NCI-H2196 treated with DMSO at 0.1 percent for 48 hours (cell line): ENCODE results near the gene SCNN1B.
"Not testable (repeated sequence)": the region's sequence is repeated elsewhere in the genome, so short reads cannot be mapped to it uniquely, and the experiment has no call there.

Source experiments
- DNase-seq: peaks from one replicate; lab custom pipeline; 2025; ENCODE audit not compliant: unreplicated experiment; lab: John Stamatoyannopoulos, UW

Gene SCNN1B

GRCh38 chr16:23302045-23302956 lies at the start of gene SCNN1B:
Gene SCNN1B (plus strand): TSS chr16:23302302. CDS start chr16:23348600, 46,298 bp downstream.
- DNase-seq, result no peak

GRCh38 chr16:23252310-23252709 lies 49.8 kb upstream of the SCNN1B start:
- DNase-seq, result no peak

DNA sequence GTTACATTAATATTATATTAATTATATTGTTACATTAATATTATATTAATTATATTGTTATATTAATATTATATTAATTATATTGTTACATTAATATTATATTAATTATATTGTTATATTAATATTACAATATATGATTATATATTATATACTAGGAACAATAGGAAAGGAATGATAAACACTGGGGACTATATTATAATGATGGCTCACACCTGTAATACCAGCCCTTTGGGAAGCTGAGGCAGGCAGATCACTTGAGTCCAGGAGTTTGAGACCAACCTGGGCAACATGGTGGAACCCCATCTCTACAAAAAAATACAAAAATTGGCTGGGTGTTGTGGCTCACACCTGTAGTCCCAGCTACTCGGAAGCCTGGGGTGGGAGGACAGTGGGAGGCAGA lies 48.5 kb upstream of the SCNN1B start:
- DNase-seq, result not testable (repeated sequence)

- DNase-seq, result no peak
These were observed 47.8 kb upstream of the SCNN1B start for GRCh38 chr16:23254338-23254737.

GRCh38 chr16:23255000-23255399 lies 47.1 kb upstream of the SCNN1B start:
- no peak for DNase-seq

GRCh38 chr16:23256440-23256839 lies 45.7 kb upstream of the SCNN1B start:
- DNase-seq, result no peak

GRCh38 chr16:23257682-23258081 lies 44.4 kb upstream of the SCNN1B start:
- no peak for DNase-seq

DNA sequence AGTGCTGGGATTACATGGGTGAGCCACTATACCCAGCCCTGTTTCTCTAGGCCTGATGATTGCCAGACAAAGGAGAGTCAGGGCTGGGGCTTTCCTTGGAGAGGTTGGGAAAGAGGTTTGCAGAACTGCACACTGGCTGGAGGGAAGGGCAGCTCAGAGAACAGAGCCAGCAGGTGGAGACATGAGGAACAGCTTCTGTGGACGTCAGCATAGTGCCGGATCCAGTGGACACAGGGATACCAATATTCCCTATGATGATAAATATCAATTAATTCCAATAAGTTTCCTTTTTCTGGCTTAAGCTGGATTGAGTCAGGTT lies 43.2 kb upstream of the SCNN1B start:
- DNase-seq, result no peak

- DNase-seq, result no peak
These were observed 34.5 kb upstream of the SCNN1B start for GRCh38 chr16:23267647-23268046.

GRCh38 chr16:23268561-23268960 lies 33.5 kb upstream of the SCNN1B start:
- DNase-seq, result no peak

DNA sequence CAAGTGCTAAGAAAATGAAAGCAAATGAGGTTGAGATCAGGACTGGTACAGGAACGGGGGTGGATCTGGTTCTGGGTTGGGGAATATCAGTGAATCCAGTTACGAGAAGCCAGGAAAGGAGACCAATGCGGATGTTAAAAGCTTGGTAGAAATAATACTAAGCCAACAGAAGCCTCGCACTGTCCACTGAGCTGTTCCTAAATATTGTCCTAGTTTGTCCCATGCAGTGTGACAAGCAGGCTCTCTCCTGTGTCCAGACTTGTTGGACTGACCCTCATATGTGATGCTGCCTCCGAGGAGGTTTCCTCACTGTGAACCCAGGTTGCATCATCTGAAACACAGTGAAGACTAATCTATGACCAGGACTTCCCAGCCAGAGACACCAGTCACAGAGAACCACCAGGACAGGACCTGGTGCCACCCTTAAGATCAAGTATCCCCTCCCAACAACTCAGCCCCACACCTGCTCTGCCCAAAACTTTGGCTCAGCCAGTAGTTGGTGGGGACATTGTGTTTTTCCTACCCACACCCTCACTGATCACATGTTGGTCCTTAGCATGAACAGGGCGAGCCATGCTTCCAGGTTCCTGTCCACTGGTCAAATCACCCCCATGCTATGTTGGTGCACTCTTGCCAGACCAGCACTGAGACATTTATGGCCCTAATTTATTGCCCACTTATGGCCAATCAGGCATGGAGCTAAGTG lies 32.7 kb upstream of the SCNN1B start:
- DNase-seq, result no peak

DNA sequence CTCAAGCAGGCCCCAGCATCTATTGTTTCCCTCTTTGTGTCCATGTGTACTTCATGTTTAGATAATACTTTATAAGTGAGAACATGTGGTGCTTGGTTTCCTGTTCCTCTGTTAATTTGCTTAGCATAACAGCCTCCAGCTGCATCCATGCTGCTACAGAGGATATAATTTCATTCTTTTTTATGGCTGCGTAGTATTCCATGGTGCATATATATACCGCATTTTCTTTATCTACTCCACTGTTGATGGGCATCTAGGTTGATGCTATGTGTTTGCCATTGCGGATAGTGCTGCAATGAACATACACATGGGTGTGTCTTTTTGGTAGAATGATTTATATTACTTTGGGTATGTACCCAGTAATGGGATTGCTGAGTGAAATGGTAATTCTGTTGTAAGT lies 31.4 kb upstream of the SCNN1B start:
- no peak for DNase-seq

DNA sequence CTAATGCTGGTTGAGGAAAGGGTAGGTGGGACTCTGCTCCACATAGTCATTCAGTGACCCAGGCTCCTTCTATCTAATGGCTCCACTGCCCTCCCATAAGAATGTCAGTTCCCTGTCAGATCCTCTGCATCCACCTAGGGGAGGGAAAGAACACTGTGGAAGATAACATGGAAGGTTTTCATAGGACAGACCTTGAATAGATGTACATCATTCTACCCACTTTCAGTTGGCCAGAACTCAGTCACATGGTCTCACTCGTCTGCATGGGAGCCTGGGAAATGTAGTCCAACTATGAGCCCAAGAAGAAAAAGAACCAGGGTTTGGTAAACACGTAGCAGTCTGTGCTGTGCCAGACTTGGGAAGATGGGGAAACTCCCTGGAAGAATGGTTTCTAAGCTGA lies 27.1 kb upstream of the SCNN1B start:
- DNase-seq, result peak; percentile 33

- no peak for DNase-seq
These were observed 25.3 kb upstream of the SCNN1B start for GRCh38 chr16:23276821-23277220.

- no peak for DNase-seq
These were observed 24.1 kb upstream of the SCNN1B start for GRCh38 chr16:23278031-23278430.

GRCh38 chr16:23279721-23280153 lies 22.4 kb upstream of the SCNN1B start:
- DNase-seq, result peak; percentile 91

DNA sequence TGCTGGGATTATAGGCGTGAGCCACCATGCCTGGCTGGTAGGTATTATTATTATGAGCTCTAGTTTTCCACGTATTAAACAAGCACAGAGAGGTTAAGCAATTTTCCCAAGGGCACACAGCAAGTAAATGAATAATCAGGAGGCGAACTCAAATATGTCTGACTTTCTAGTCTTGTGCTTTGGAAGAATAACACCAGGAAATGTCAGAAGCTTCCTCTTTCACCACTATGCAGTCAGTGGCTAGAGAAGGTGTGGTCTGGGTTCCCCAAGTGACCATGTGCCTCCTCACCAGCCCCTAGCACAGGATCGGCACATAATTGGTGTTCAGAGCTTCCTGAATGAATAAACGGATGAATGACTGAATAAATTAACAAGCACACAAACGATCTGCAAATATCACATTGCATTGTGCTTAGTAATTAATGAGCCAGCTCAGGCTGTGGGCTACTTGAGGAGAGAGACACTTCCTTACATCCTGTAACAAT lies 21.6 kb upstream of the SCNN1B start:
- peak; percentile 56 for DNase-seq

DNA sequence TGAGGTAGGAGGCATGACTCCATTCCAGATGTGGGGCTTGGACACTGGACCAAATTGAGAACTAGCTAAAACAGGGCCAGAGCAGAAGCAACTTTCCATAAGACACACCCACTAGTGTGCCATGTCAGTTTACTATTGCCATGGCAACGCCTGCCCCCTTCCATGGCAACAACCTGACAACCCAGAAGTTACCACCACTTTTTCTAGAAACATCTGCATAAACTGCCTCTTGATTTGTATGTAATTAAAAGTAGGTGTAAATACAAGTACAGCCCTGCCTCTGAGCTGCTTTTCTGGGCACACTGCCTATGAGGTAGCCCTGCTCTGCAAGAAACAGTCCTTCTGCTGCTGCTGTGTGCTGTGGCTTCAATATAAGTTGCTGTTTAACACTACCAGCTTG lies 19.5 kb upstream of the SCNN1B start:
- no peak for DNase-seq

DNA sequence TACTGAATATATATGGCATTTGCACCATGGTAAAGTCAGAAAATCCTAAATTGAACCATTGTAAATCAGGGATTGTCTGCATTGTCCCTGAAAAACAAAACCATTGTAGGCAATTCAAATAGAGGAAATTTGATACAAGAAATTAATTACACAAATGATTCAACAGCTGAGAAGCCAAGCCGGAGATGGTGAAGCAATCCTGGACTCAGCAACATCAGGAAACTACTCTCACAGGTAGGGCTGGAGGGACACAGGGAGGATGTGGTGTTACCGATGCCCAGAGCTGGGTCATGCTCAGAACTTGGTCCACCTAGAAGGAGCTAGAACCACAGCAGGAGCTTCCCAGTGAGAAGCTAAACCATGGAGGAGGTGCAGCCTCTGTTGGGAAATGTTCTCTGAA lies 18.5 kb upstream of the SCNN1B start:
- no peak for DNase-seq

GRCh38 chr16:23284584-23284983 lies 17.5 kb upstream of the SCNN1B start:
- no peak for DNase-seq

GRCh38 chr16:23286131-23286532 lies 16.0 kb upstream of the SCNN1B start:
- no peak for DNase-seq

GRCh38 chr16:23288209-23288608 lies 13.9 kb upstream of the SCNN1B start:
- no peak for DNase-seq
